Fibroblast of lung (primary cell): ENCODE measurements around the gene TMCC3.

Source experiments
- EZH2 ChIP-seq: IDR thresholded peaks from 2 replicates; pipeline ENCODE4 v1.5.1; 2012; ENCODE audit warnings: low read length, control low read depth, mild to moderate bottlenecking; ENCODE audit errors: missing control alignments
- TF ChIP-seq, protein P1 (sequence below), 2 donors: IDR thresholded peaks in 1 of 2; conservative IDR thresholded peaks in 1 of 2; 1 replicate in 1 of 2; 2 replicates in 1 of 2; pipeline ENCODE4 v1.5.1; 2011 to 2012; ENCODE audit warnings: low read length in 2 of 2, control low read depth in 1 of 2, inconsistent platforms in 1 of 2, low read depth in 1 of 2, mild to moderate bottlenecking in 1 of 2

DNA sequence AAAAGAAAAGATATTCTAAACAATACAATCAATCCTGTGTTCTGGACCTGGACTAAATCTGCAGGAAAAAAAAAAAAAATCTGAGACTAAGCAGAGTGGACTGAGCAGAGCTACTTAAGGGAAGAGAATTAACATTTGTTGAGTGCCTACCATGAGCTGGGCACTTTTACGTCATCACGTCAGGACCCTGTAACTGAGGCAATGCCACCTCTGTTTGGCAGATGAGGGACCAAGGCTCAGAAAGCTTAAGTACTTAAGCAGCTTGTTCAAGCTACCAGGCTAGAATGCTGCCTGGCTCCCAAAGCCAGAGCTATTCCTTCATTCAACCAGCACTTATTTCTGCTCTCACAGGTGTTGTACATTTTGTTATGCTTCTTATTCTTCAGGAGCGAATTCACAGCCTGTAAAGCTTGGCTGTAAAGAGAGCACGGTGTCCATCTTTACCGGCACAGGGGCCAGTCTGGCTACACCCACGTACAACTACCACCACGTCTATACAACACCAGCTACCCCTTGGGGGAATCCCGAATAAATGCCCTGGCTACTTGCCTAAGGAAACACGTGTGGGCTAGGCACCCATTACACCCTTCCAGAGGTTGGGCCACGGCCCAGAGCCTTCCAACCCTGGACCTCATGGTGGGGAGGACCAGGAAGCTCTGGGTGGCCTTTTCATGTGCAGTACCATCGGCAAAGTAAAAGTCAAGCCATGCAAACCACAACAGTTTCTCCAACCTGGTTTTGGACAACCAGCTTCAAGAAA, 27.0 kb downstream of the TMCC3 start:
- TF ChIP-seq, protein P1, sequence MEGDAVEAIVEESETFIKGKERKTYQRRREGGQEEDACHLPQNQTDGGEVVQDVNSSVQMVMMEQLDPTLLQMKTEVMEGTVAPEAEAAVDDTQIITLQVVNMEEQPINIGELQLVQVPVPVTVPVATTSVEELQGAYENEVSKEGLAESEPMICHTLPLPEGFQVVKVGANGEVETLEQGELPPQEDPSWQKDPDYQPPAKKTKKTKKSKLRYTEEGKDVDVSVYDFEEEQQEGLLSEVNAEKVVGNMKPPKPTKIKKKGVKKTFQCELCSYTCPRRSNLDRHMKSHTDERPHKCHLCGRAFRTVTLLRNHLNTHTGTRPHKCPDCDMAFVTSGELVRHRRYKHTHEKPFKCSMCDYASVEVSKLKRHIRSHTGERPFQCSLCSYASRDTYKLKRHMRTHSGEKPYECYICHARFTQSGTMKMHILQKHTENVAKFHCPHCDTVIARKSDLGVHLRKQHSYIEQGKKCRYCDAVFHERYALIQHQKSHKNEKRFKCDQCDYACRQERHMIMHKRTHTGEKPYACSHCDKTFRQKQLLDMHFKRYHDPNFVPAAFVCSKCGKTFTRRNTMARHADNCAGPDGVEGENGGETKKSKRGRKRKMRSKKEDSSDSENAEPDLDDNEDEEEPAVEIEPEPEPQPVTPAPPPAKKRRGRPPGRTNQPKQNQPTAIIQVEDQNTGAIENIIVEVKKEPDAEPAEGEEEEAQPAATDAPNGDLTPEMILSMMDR (conservative IDR thresholded peaks at IDR 0.05 in 1 of 2, IDR thresholded peaks at IDR 0.05 in 1 of 2; ENCODE audit: low read depth in 1 of 2, low read length in 2 of 2), result no peak
- no peak for TF ChIP-seq EZH2
